ENCODE results near the gene MARS1.

MARS1 gene

GRCh38 chr12:57464569-57464968 lies 23.3 kb upstream of the MARS1 start:
- Histone ChIP-seq H3K4me3 (ENCODE audit: low read depth, low read length) (no peak overlapping the region), H3K36me3 (ENCODE audit: control insufficient read depth in 2 of 2, insufficient read depth in 1 of 2, low read length in 2 of 2) (no peaks in the 10 kb centered on the region), H3K27ac (ENCODE audit: extremely low read depth, low read depth, low read length) (no peak overlapping the region), H3K4me1 (ENCODE audit: control insufficient read depth, insufficient read depth, low read length) (peaks cover 8% of the 10 kb centered on the region), H3K9me3 (ENCODE audit: control insufficient read depth, insufficient read depth, low read depth, low read length) (no peaks in the 10 kb centered on the region)
- TF ChIP-seq ZNF398 (tag by site-specific recombination; IDR thresholded peaks at IDR 0.05) (no peak), ZNF121 (tag by site-specific recombination; IDR thresholded peaks at IDR 0.05) (no peak), ZNF10 (tag by site-specific recombination; IDR thresholded peaks at IDR 0.05) (no peak), PRDM2 (tag by site-specific recombination; IDR thresholded peaks at IDR 0.05; ENCODE audit: borderline replicate concordance) (no peak), ZNF292 (tag by site-specific recombination; IDR thresholded peaks at IDR 0.05; ENCODE audit: borderline replicate concordance, low read depth) (no peak), ZNF394 (tag by site-specific recombination; IDR thresholded peaks at IDR 0.05; ENCODE audit: borderline replicate concordance) (no peak), ZNF747 (tag by site-specific recombination; IDR thresholded peaks at IDR 0.05) (no peak), ZNF560 (tag by site-specific recombination; IDR thresholded peaks at IDR 0.05; ENCODE audit: borderline replicate concordance) (no peak), KLF1 (tag by site-specific recombination; IDR thresholded peaks at IDR 0.05) (no peak), ZBTB8A (tag by site-specific recombination; IDR thresholded peaks at IDR 0.05) (no peak), PATZ1 (tag by site-specific recombination; IDR thresholded peaks at IDR 0.05) (no peak), ZNF626 (tag by site-specific recombination; IDR thresholded peaks at IDR 0.05) (no peak), ZNF324 (tag by site-specific recombination; IDR thresholded peaks at IDR 0.05) (no peak), ZNF274 (IDR thresholded peaks at IDR 0.05; ENCODE audit: low read length) (no peak), ZNF274 (tag by site-specific recombination; IDR thresholded peaks at IDR 0.05; ENCODE audit: borderline replicate concordance) (no peak)
- CTCF ChIA-PET: interaction anchor here (0.6 kb wide), 2 partner anchors 122 to 1289 kb away, joined by 3 to 4 read pairs; no protein-coding TSS in a partner anchor
- POLR2A ChIA-PET: interaction anchor here (0.5 kb wide), 1 partner anchor 163 kb away, joined by 5 read pairs; no protein-coding TSS in a partner anchor
